ENCODE data around the gene OR10G2.

- TF ChIP-seq CTCF (conservative IDR thresholded peaks at IDR 0.05; ENCODE audit: low read depth in 2 of 2) (no peak), ETS1 (IDR thresholded peaks at IDR 0.05) (no peak), CREB1 (CRISPR knock-in tag; IDR thresholded peaks at IDR 0.05; ENCODE audit: low read depth) (no peak), EZH2phosphoT487 (IDR thresholded peaks at IDR 0.05; ENCODE audit: unreplicated experiment) (no peak), POLR2AphosphoS5 (IDR thresholded peaks at IDR 0.05; ENCODE audit: low read depth) (no peak), EZH2 (IDR thresholded peaks at IDR 0.05; ENCODE audit: low read depth, unreplicated experiment) (no peak), JUNB (IDR thresholded peaks at IDR 0.05; ENCODE audit: unreplicated experiment) (no peak), REST (IDR thresholded peaks at IDR 0.05; ENCODE audit: unreplicated experiment) (no peak), ZNF114 (CRISPR knock-in tag; IDR thresholded peaks at IDR 0.05) (no peak), ZNF462 (CRISPR knock-in tag; IDR thresholded peaks at IDR 0.05) (no peak), NANOG (IDR thresholded peaks at IDR 0.05; ENCODE audit: borderline replicate concordance) (no peak), STAT1 (IDR thresholded peaks at IDR 0.05; ENCODE audit: unreplicated experiment) (no peak)
Measured at GRCh38 chr14:21656980-21657379, 22.2 kb upstream of the OR10G2 start.

Measured in GM23338 (cell line).